Measurements from ENCODE around the gene CSRNP3. TPM values are rescaled to one million over a fixed set of nuclear protein-coding genes. Genes with fewer than 3 reads are reported as not detected.
A peak's percentile ranks its signal among the peaks of the same experiment; 100 is the strongest.

CSRNP3 gene
- total and polyA plus RNA-seq, 2 donors from 2014 or later, result 3.3 to 6.4 TPM

DNA sequence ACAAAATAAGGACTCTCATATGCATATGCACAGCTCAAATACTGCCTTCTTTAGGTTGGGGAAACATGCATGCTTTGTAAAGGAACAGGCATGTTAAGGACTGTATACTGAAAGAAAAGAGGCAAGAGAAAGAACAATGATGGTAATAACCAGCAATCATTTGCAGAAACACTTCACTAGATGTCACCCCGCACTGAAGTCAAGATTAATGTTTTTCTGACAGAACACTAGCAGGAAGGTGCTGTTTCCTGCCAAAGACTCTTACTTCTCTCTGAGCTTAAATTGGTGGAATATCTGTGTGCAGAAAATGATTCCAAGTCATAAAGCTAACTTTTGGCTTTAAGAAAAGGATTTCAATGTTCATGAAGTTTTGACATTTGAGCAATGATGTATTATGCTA lies 19.3 kb upstream of the CSRNP3 start:
- no peaks in the 10 kb centered on the region for H3K4me1 ChIP-seq (ENCODE audit: control insufficient read depth in 2 of 3, insufficient read depth in 2 of 3, low read depth in 1 of 3, low read length in 3 of 3)
- TF ChIP-seq, protein P1, sequence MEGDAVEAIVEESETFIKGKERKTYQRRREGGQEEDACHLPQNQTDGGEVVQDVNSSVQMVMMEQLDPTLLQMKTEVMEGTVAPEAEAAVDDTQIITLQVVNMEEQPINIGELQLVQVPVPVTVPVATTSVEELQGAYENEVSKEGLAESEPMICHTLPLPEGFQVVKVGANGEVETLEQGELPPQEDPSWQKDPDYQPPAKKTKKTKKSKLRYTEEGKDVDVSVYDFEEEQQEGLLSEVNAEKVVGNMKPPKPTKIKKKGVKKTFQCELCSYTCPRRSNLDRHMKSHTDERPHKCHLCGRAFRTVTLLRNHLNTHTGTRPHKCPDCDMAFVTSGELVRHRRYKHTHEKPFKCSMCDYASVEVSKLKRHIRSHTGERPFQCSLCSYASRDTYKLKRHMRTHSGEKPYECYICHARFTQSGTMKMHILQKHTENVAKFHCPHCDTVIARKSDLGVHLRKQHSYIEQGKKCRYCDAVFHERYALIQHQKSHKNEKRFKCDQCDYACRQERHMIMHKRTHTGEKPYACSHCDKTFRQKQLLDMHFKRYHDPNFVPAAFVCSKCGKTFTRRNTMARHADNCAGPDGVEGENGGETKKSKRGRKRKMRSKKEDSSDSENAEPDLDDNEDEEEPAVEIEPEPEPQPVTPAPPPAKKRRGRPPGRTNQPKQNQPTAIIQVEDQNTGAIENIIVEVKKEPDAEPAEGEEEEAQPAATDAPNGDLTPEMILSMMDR (IDR thresholded peaks at IDR 0.05; ENCODE audit: borderline replicate concordance, extremely low read depth, insufficient read depth), result no peak
- H3K9ac ChIP-seq (ENCODE audit: low read length in 3 of 3), result no peak overlapping the region
- no peaks in the 10 kb centered on the region for H3K9me3 ChIP-seq (ENCODE audit: control insufficient read depth in 2 of 3, insufficient read depth in 1 of 3, low read length in 3 of 3)
- H3K27ac ChIP-seq (ENCODE audit: low read depth in 2 of 2, low read length in 2 of 2), result no peak overlapping the region
- DNase-seq, result peak in 1 of 5 donors; percentile 43
- no peak overlapping the region for H3K4me3 ChIP-seq (ENCODE audit: low read length in 3 of 3)
- FAIRE-seq, result no peak
- H3K36me3 ChIP-seq (ENCODE audit: control insufficient read depth in 2 of 3, insufficient read depth in 3 of 3, low read length in 3 of 3), result no peaks in the 10 kb centered on the region
- H3K27me3 ChIP-seq (ENCODE audit: control insufficient read depth, insufficient read depth, low read length), result no peaks in the 10 kb centered on the region
- intact Hi-C loops (cut with DNase I), result no loop called here

DNA sequence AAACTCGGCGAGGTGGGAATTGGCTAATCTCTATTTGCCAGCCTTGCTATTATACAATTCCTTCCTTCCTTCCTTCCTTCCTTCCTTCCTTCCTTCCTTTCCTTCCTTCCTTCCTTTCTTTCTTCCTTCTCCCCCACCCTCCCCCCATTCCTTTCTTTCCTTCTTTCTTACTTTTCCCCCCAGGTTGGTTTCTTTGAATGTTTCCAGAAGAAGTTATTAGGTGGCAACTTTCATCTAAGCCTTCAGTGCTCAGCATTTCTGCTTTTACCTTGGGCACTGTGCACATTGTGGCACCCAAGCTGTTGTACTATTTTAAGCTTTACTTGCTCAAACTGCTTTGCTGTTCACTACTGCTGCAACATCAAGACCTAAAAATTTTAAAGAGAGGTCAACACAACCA lies 17.2 kb upstream of the CSRNP3 start:
- H3K4me3 ChIP-seq (ENCODE audit: low read length in 3 of 3), result no peak overlapping the region
- no peaks in the 10 kb centered on the region for H3K4me1 ChIP-seq (ENCODE audit: control insufficient read depth in 2 of 3, insufficient read depth in 2 of 3, low read depth in 1 of 3, low read length in 3 of 3)
- H3K27ac ChIP-seq (ENCODE audit: low read depth in 2 of 2, low read length in 2 of 2), result no peak overlapping the region
- TF ChIP-seq, protein P1 (IDR thresholded peaks at IDR 0.05; ENCODE audit: borderline replicate concordance, extremely low read depth, insufficient read depth), result no peak
- H3K36me3 ChIP-seq (ENCODE audit: control insufficient read depth in 2 of 3, insufficient read depth in 3 of 3, low read length in 3 of 3), result no peaks in the 10 kb centered on the region
- intact Hi-C loops (cut with DNase I), result no loop called here
- H3K27me3 ChIP-seq (ENCODE audit: control insufficient read depth, insufficient read depth, low read length), result no peaks in the 10 kb centered on the region
- no peak overlapping the region for H3K9ac ChIP-seq (ENCODE audit: low read length in 3 of 3)
- H3K9me3 ChIP-seq (ENCODE audit: control insufficient read depth in 2 of 3, insufficient read depth in 1 of 3, low read length in 3 of 3), result no peaks in the 10 kb centered on the region
- DNase-seq, result no peak
- FAIRE-seq, result no peak

DNA sequence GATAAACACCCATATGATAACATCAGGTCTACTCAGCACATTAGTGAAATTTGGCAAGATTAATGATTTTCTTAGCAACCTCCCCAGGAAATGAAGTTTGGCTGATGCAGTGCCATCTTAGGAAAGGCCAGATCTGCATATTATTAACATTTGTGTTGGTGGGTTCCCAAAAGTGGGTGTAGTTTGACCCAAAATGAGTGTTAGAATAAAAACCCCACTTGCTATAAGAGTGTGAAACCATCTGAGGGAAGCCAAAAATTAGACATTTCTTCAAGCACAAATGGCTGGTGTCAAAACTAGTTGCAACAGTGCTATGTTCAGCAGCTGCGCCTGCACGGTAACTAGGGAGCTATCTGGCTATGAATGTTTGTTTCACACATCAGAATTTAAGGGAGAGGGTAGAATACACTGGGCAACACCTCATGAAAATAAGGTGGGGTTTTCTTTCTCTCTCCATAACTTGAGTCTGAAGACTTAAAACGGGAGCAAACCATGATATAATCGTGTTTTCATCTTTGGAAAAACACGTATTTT lies 15.9 kb upstream of the CSRNP3 start:
- FAIRE-seq (no peak), DNase-seq (no peak)
- TF ChIP-seq, protein P1 (IDR thresholded peaks at IDR 0.05; ENCODE audit: borderline replicate concordance, extremely low read depth, insufficient read depth), result no peak
- Histone ChIP-seq H3K36me3 (ENCODE audit: control insufficient read depth in 2 of 3, insufficient read depth in 3 of 3, low read length in 3 of 3) (no peaks in the 10 kb centered on the region), H3K4me3 (ENCODE audit: low read length in 3 of 3) (no peak overlapping the region), H3K27me3 (ENCODE audit: control insufficient read depth, insufficient read depth, low read length) (no peaks in the 10 kb centered on the region), H3K27ac (ENCODE audit: low read depth in 2 of 2, low read length in 2 of 2) (no peak overlapping the region), H3K9me3 (ENCODE audit: control insufficient read depth in 2 of 3, insufficient read depth in 1 of 3, low read length in 3 of 3) (no peaks in the 10 kb centered on the region), H3K4me1 (ENCODE audit: control insufficient read depth in 2 of 3, insufficient read depth in 2 of 3, low read depth in 1 of 3, low read length in 3 of 3) (no peaks in the 10 kb centered on the region), H3K9ac (ENCODE audit: low read length in 3 of 3) (no peak overlapping the region)
- intact Hi-C loops (cut with DNase I), result no loop called here

DNA sequence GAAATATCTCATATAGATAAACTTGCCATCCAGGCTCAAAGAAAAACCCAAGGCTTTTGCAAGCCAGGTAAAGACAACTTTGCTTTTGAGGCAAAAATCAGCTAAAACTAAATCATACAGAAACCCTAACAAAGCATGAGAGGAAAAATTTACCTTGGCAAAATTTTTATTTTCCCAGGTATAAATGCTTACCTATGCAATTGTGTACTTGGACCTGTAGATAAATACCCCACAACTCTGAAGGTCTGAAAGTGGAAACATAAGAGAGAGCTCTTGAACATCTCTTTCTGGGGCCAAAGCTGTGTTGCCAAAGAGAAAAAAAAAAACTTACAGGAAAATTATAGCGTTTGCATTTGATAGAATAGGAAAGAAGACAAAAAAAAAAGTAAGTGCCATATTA lies 14.6 kb upstream of the CSRNP3 start:
- H3K27ac ChIP-seq (ENCODE audit: low read depth in 2 of 2, low read length in 2 of 2), result no peak overlapping the region
- H3K27me3 ChIP-seq (ENCODE audit: control insufficient read depth, insufficient read depth, low read length), result no peaks in the 10 kb centered on the region
- intact Hi-C loops (cut with DNase I), result no loop called here
- DNase-seq, result no peak
- TF ChIP-seq, protein P1 (IDR thresholded peaks at IDR 0.05; ENCODE audit: borderline replicate concordance, extremely low read depth, insufficient read depth), result no peak
- H3K4me1 ChIP-seq (ENCODE audit: control insufficient read depth in 2 of 3, insufficient read depth in 2 of 3, low read depth in 1 of 3, low read length in 3 of 3), result no peaks in the 10 kb centered on the region
- FAIRE-seq, result no peak
- no peak overlapping the region for H3K9ac ChIP-seq (ENCODE audit: low read length in 3 of 3)
- H3K9me3 ChIP-seq (ENCODE audit: control insufficient read depth in 2 of 3, insufficient read depth in 1 of 3, low read length in 3 of 3), result no peaks in the 10 kb centered on the region
- H3K36me3 ChIP-seq (ENCODE audit: control insufficient read depth in 2 of 3, insufficient read depth in 3 of 3, low read length in 3 of 3), result no peaks in the 10 kb centered on the region
- no peak overlapping the region for H3K4me3 ChIP-seq (ENCODE audit: low read length in 3 of 3)
